Activated T-cell treated with anti-CD3 and anti-CD28 coated beads, Interleukin-2, amount 50 U/mL, for 24 hours (primary cell): ENCODE data around the gene EEFSEC.

ENCODE experiments used
- DNase-seq: peaks from one replicate; pipeline ENCODE4 v3.0.0-alpha.2; 2020
- H3K27ac Mint-ChIP-seq: 2 replicates; pipeline ENCODE4 v1.8.0; 2020; ENCODE audit warnings: mild to moderate bottlenecking, mixed read lengths
- H3K27me3 Mint-ChIP-seq: 2 replicates; pipeline ENCODE4 v1.8.0; 2020; ENCODE audit warnings: mixed read lengths
- H3K36me3 Mint-ChIP-seq: 2 replicates; pipeline ENCODE4 v1.8.0; 2020; ENCODE audit warnings: low read depth, mixed read lengths
- H3K4me1 Mint-ChIP-seq: 2 replicates; pipeline ENCODE4 v1.8.0; 2020; ENCODE audit warnings: low read depth, mixed read lengths
- H3K4me3 Mint-ChIP-seq: 2 replicates; pipeline ENCODE4 v1.8.0; 2020; ENCODE audit warnings: mild to moderate bottlenecking, moderate library complexity, mixed read lengths
- H3K9me3 Mint-ChIP-seq: 2 replicates; pipeline ENCODE4 v1.8.0; 2020; ENCODE audit warnings: mixed read lengths

EEFSEC gene

GRCh38 chr3:128245460-128245859 is 92.2 kb downstream of the EEFSEC start:
- Mint-ChIP-seq H3K4me1 (peaks cover 15% of the 10 kb centered on the region), H3K27ac (no peak overlapping the region), H3K9me3 (peaks cover 1% of the 10 kb centered on the region), H3K27me3 (no peaks in the 10 kb centered on the region), H3K4me3 (no peak overlapping the region), H3K36me3 (peaks cover 45% of the 10 kb centered on the region)
- no peak for DNase-seq

GRCh38 chr3:128247666-128248409 is 94.6 kb downstream of the EEFSEC start:
- DNase-seq = no peak
- Mint-ChIP-seq H3K27ac (no peak overlapping the region), H3K4me1 (peaks cover 20% of the 10 kb centered on the region), H3K4me3 (no peak overlapping the region), H3K36me3 (peaks cover 62% of the 10 kb centered on the region), H3K9me3 (peaks cover 3% of the 10 kb centered on the region), H3K27me3 (no peaks in the 10 kb centered on the region)

- Mint-ChIP-seq H3K36me3 (peaks cover 67% of the 10 kb centered on the region), H3K4me1 (peaks cover 15% of the 10 kb centered on the region)
Measured at GRCh38 chr3:128252083-128252482, 98.8 kb downstream of the EEFSEC start.

GRCh38 chr3:128253150-128253549 is 99.9 kb downstream of the EEFSEC start:
- Mint-ChIP-seq H3K9me3 (peaks cover 3% of the 10 kb centered on the region), H3K36me3 (peaks cover 66% of the 10 kb centered on the region), H3K27ac (no peak overlapping the region), H3K4me1 (peaks cover 17% of the 10 kb centered on the region), H3K4me3 (no peak overlapping the region), H3K27me3 (no peaks in the 10 kb centered on the region)
- DNase-seq = no peak

More at GRCh38 chr3:128252083-128252482, 98.8 kb downstream of the EEFSEC start:
- H3K4me3 Mint-ChIP-seq = no peak overlapping the region
- H3K27ac Mint-ChIP-seq = no peak overlapping the region
- no peaks in the 10 kb centered on the region for H3K27me3 Mint-ChIP-seq
- no peak for DNase-seq
- H3K9me3 Mint-ChIP-seq = peaks cover 3% of the 10 kb centered on the region

- Mint-ChIP-seq H3K4me1 (peaks cover 17% of the 10 kb centered on the region), H3K27ac (no peak overlapping the region)
Measured at GRCh38 chr3:128254066-128254590, 100.8 kb downstream of the EEFSEC start.

GRCh38 chr3:128254967-128255366 is 101.7 kb downstream of the EEFSEC start:
- Mint-ChIP-seq H3K4me1 (peaks cover 17% of the 10 kb centered on the region), H3K9me3 (peaks cover 10% of the 10 kb centered on the region), H3K27ac (no peak overlapping the region), H3K4me3 (no peak overlapping the region), H3K36me3 (peaks cover 67% of the 10 kb centered on the region), H3K27me3 (no peaks in the 10 kb centered on the region)
- DNase-seq = no peak

More at GRCh38 chr3:128254066-128254590, 100.8 kb downstream of the EEFSEC start:
- Mint-ChIP-seq H3K9me3 (peaks cover 3% of the 10 kb centered on the region), H3K27me3 (no peaks in the 10 kb centered on the region), H3K4me3 (no peak overlapping the region), H3K36me3 (peaks cover 69% of the 10 kb centered on the region)
- DNase-seq = no peak

- Mint-ChIP-seq H3K27me3 (no peaks in the 10 kb centered on the region), H3K4me3 (no peak overlapping the region), H3K27ac (no peak overlapping the region), H3K4me1 (peaks cover 11% of the 10 kb centered on the region), H3K36me3 (peaks cover 65% of the 10 kb centered on the region), H3K9me3 (peaks cover 12% of the 10 kb centered on the region)
- DNase-seq = no peak
Measured at GRCh38 chr3:128256131-128256530, 102.8 kb downstream of the EEFSEC start.

- no peak overlapping the region for H3K27ac Mint-ChIP-seq
Measured at GRCh38 chr3:128257632-128258031, 104.4 kb downstream of the EEFSEC start.

GRCh38 chr3:128260275-128260674 is 107.0 kb downstream of the EEFSEC start:
- H3K27me3 Mint-ChIP-seq = no peaks in the 10 kb centered on the region
- peaks cover 4% of the 10 kb centered on the region for H3K4me1 Mint-ChIP-seq
- H3K4me3 Mint-ChIP-seq = no peak overlapping the region
- peaks cover 12% of the 10 kb centered on the region for H3K9me3 Mint-ChIP-seq
- peaks cover 82% of the 10 kb centered on the region for H3K36me3 Mint-ChIP-seq
- no peak overlapping the region for H3K27ac Mint-ChIP-seq
- DNase-seq = no peak

More at GRCh38 chr3:128257632-128258031, 104.4 kb downstream of the EEFSEC start:
- Mint-ChIP-seq H3K36me3 (peaks cover 68% of the 10 kb centered on the region), H3K27me3 (no peaks in the 10 kb centered on the region), H3K4me3 (no peak overlapping the region), H3K9me3 (peaks cover 12% of the 10 kb centered on the region), H3K4me1 (peaks cover 4% of the 10 kb centered on the region)
- DNase-seq = no peak

GRCh38 chr3:128262457-128262856 is 109.2 kb downstream of the EEFSEC start:
- H3K4me1 Mint-ChIP-seq = no peaks in the 10 kb centered on the region
- no peaks in the 10 kb centered on the region for H3K27me3 Mint-ChIP-seq
- DNase-seq = no peak
- H3K4me3 Mint-ChIP-seq = no peak overlapping the region
- peaks cover 86% of the 10 kb centered on the region for H3K36me3 Mint-ChIP-seq
- H3K27ac Mint-ChIP-seq = no peak overlapping the region
- H3K9me3 Mint-ChIP-seq = peaks cover 12% of the 10 kb centered on the region

GRCh38 chr3:128263118-128263517 is 109.8 kb downstream of the EEFSEC start:
- H3K27ac Mint-ChIP-seq = no peak overlapping the region
- H3K4me1 Mint-ChIP-seq = no peaks in the 10 kb centered on the region
- H3K36me3 Mint-ChIP-seq = peaks cover 86% of the 10 kb centered on the region
- peaks cover 12% of the 10 kb centered on the region for H3K9me3 Mint-ChIP-seq
- DNase-seq = no peak
- H3K27me3 Mint-ChIP-seq = no peaks in the 10 kb centered on the region
- H3K4me3 Mint-ChIP-seq = no peak overlapping the region

GRCh38 chr3:128263946-128264345 is 110.7 kb downstream of the EEFSEC start:
- Mint-ChIP-seq H3K9me3 (peaks cover 12% of the 10 kb centered on the region), H3K36me3 (peaks cover 86% of the 10 kb centered on the region)

GRCh38 chr3:128266453-128266852 is 113.2 kb downstream of the EEFSEC start:
- no peaks in the 10 kb centered on the region for H3K9me3 Mint-ChIP-seq
- no peaks in the 10 kb centered on the region for H3K4me1 Mint-ChIP-seq
- no peak for DNase-seq
- H3K27me3 Mint-ChIP-seq = no peaks in the 10 kb centered on the region
- no peak overlapping the region for H3K4me3 Mint-ChIP-seq
- peaks cover 85% of the 10 kb centered on the region for H3K36me3 Mint-ChIP-seq
- H3K27ac Mint-ChIP-seq = no peak overlapping the region

More at GRCh38 chr3:128263946-128264345, 110.7 kb downstream of the EEFSEC start:
- Mint-ChIP-seq H3K27me3 (no peaks in the 10 kb centered on the region), H3K4me3 (no peak overlapping the region), H3K27ac (no peak overlapping the region), H3K4me1 (no peaks in the 10 kb centered on the region)
- DNase-seq = no peak

GRCh38 chr3:128267541-128267940 is 114.3 kb downstream of the EEFSEC start:
- Mint-ChIP-seq H3K27ac (no peak overlapping the region), H3K4me1 (no peaks in the 10 kb centered on the region), H3K36me3 (peaks cover 79% of the 10 kb centered on the region), H3K27me3 (no peaks in the 10 kb centered on the region), H3K4me3 (no peak overlapping the region), H3K9me3 (no peaks in the 10 kb centered on the region)
- no peak for DNase-seq

GRCh38 chr3:128269006-128269775 is 115.9 kb downstream of the EEFSEC start:
- Mint-ChIP-seq H3K4me1 (no peaks in the 10 kb centered on the region), H3K27me3 (no peaks in the 10 kb centered on the region), H3K9me3 (no peaks in the 10 kb centered on the region), H3K27ac (no peak overlapping the region), H3K4me3 (no peak overlapping the region), H3K36me3 (peaks cover 66% of the 10 kb centered on the region)
- no peak for DNase-seq
